H1 (cell line): ENCODE data around the gene DNM2. TPM values are rescaled to one million over a fixed set of nuclear protein-coding genes. Genes with fewer than 3 reads are reported as not detected.

Source experiments
- TBP ChIP-seq: IDR thresholded peaks from 2 replicates; pipeline ENCODE4 v1.6.1; 2011; ENCODE audit warnings: low read depth, low read length, improper control_type of control experiment
- TCF12 ChIP-seq: IDR thresholded peaks from 2 replicates; pipeline ENCODE4 v1.6.1; 2011; ENCODE audit warnings: low read depth, mild to moderate bottlenecking, low read length
- microRNA counts: library from miRNA; unstranded; fragments of <30 nt; microRNA quantifications from one replicate; lab custom pipeline; 2015
- microRNA-seq, 2 experiments: library from miRNA; unstranded; fragments of <30 nt; microRNA quantifications; one replicate each; pipeline versions ENCODE4 to v1.2.0, GENCODE V29; 2016 to 2020; ENCODE audit warnings: borderline microRNAs expressed in 2 of 2, borderline number of aligned reads in 2 of 2, borderline replicate concordance in 1 of 2
- polyA plus RNA-seq, 7 experiments: library from polyadenylated mRNA; depleted of rRNA in 3 of 7; stranded (reverse) in 5 of 7; unstranded in 2 of 7; fragments of >200 nt in 5 of 7; fragments of 200-250 nt in 2 of 7; gene quantifications; 1 replicate in 5 of 7; 2 replicates in 1 of 7; 4 replicates in 1 of 7; pipeline versions ENCODE4 v1.2.1 to v1.2.3, GENCODE V29; 2011 to 2013; ENCODE audit warnings: missing spikeins in 2 of 7, mixed read lengths in 2 of 7
- small RNA-seq: library from polyadenylated mRNA; stranded (forward); fragments of <200 nt; extraction: miRNeasy Mini kit (QIAGEN cat#:217004); gene quantifications from one replicate; pipeline ENCODE3, GENCODE V24; 2013; ENCODE audit not compliant: insufficient read depth
- total RNA-seq: library from RNA; stranded (reverse); fragmentation: NEBNext Ultra II Directional; extraction: Animal tissue kit (Norgen Biotek cat#: 25700); gene quantifications from 2 replicates; pipeline ENCODE4 v1.2.1, GENCODE V29; 2021
- TF ChIP-seq, protein P1 (sequence below): IDR thresholded peaks from 2 replicates; pipeline ENCODE4 v1.6.1; 2012; ENCODE audit warnings: low read length, inconsistent platforms

DNM2 gene
- total and polyA plus RNA-seq, 2 of the 8 experiments (the other 6 are each of a cell fraction or from before 2014, with no cell fraction given), result 61.9 to 120 TPM

DNA sequence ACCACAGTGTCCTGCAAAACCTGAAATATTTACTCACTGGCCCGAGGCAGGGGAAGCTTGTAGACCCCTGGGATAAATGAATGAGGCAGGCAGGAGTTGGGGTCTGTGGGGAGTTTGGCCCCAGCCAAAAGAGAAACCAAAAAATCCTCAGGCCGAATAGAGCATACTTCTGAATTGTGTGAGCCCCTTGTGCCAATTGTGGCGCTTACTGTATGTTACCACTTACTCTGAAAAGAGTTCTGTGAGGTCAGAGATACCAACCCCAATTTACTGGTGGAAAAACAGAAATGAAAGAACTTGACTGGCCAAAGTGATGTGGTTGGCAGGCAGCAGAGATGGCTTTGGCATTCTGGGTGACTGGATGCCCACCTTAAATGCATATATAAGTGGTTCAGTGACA is 160.4 kb downstream of the DNM2 start (continued):
- TF ChIP-seq, protein P1, sequence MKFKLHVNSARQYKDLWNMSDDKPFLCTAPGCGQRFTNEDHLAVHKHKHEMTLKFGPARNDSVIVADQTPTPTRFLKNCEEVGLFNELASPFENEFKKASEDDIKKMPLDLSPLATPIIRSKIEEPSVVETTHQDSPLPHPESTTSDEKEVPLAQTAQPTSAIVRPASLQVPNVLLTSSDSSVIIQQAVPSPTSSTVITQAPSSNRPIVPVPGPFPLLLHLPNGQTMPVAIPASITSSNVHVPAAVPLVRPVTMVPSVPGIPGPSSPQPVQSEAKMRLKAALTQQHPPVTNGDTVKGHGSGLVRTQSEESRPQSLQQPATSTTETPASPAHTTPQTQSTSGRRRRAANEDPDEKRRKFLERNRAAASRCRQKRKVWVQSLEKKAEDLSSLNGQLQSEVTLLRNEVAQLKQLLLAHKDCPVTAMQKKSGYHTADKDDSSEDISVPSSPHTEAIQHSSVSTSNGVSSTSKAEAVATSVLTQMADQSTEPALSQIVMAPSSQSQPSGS, result no peak
- TF ChIP-seq TCF12 (no peak), TBP (no peak)

MicroRNAs within 50 kb of the gene (microRNA counts, 767-probe panel; counts per million panel counts)
- microRNA hsa-miR-638 (lab: Ali Mortazavi, UCI), result 879 counts per million, percentile 95 among the panel's probes with 10 or more counts

Small RNA genes within 50 kb of the gene (microRNA-seq; reads per million reads assigned to microRNA genes)
- gene MIR199A1 (0 reads per million in 2 experiments), gene MIR4748 (0 to 0.20 reads per million in 2 experiments), gene MIR638 (0 reads per million in 2 experiments), gene MIR6793 (0 reads per million in 2 experiments)

Small RNA genes within 50 kb of the gene (small RNA-seq; reads per million reads assigned to genes)
- gene MIR199A1 (not detected), gene MIR4748 (not detected), gene MIR638 (not detected), gene MIR6793 (not detected)

Other genes starting within 250 kb of the DNM2 start
- 80.6 and 82.0 TPM in 2 replicates for gene KEAP1, start 214.7 kb upstream of the DNM2 start, total RNA-seq
- gene KEAP1, start 214.7 kb upstream of the DNM2 start, polyA plus RNA-seq (2011; rRNA removed), result 106 and 117 TPM in 2 replicates
- gene S1PR5, start 200.6 kb upstream of the DNM2 start, total RNA-seq, result 8.6 and 8.7 TPM in 2 replicates
- 2.4 and 3.6 TPM in 2 replicates for gene S1PR5, start 200.6 kb upstream of the DNM2 start, polyA plus RNA-seq (2011; rRNA removed)
- 43.7 and 51.4 TPM in 2 replicates for gene ATG4D, start 174.2 kb upstream of the DNM2 start, total RNA-seq
- 39.6 and 68.7 TPM in 2 replicates for gene ATG4D, start 174.2 kb upstream of the DNM2 start, polyA plus RNA-seq (2011; rRNA removed)
- 45.2 and 50.1 TPM in 2 replicates for gene KRI1, start 152.1 kb upstream of the DNM2 start, total RNA-seq
- gene KRI1, start 152.1 kb upstream of the DNM2 start, polyA plus RNA-seq (2011; rRNA removed), result 14.2 and 19.4 TPM in 2 replicates
- gene CDKN2D, start 149.1 kb upstream of the DNM2 start, total RNA-seq, result 2.6 and 3.0 TPM in 2 replicates
- gene CDKN2D, start 149.1 kb upstream of the DNM2 start, polyA plus RNA-seq (2011; rRNA removed), result 4.0 and 4.2 TPM in 2 replicates
- 140 and 141 TPM in 2 replicates for gene AP1M2, start 130.8 kb upstream of the DNM2 start, total RNA-seq
- 161 and 205 TPM in 2 replicates for gene AP1M2, start 130.8 kb upstream of the DNM2 start, polyA plus RNA-seq (2011; rRNA removed)
- 118 and 120 TPM in 2 replicates for gene SLC44A2, start 92.5 kb upstream of the DNM2 start, total RNA-seq
- gene SLC44A2, start 92.5 kb upstream of the DNM2 start, polyA plus RNA-seq (2011; rRNA removed), result 105 and 113 TPM in 2 replicates
- 675 and 695 TPM in 2 replicates for gene ILF3, start 63.7 kb upstream of the DNM2 start, total RNA-seq
- 291 and 412 TPM in 2 replicates for gene ILF3, start 63.7 kb upstream of the DNM2 start, polyA plus RNA-seq (2011; rRNA removed)
- 61.1 and 61.6 TPM in 2 replicates for gene QTRT1, start 16.6 kb upstream of the DNM2 start, total RNA-seq
- gene QTRT1, start 16.6 kb upstream of the DNM2 start, polyA plus RNA-seq (2011; rRNA removed), result 94.2 and 126 TPM in 2 replicates
- gene TMED1, start 118.1 kb downstream of the DNM2 start, total RNA-seq, result 26.2 and 26.9 TPM in 2 replicates
- 31.9 and 41.7 TPM in 2 replicates for gene TMED1, start 118.1 kb downstream of the DNM2 start, polyA plus RNA-seq (2011; rRNA removed)
- 0.27 TPM in 1 of 2 replicates, not detected in the other for gene C19orf38, start 130.3 kb downstream of the DNM2 start, total RNA-seq
- gene C19orf38, start 130.3 kb downstream of the DNM2 start, polyA plus RNA-seq (2011; rRNA removed), result 0.53 and 0.77 TPM in 2 replicates
- gene CARM1, start 153.5 kb downstream of the DNM2 start, total RNA-seq, result 134 and 136 TPM in 2 replicates
- gene CARM1, start 153.5 kb downstream of the DNM2 start, polyA plus RNA-seq (2011; rRNA removed), result 164 and 270 TPM in 2 replicates
- gene YIPF2, start 210.6 kb downstream of the DNM2 start, total RNA-seq, result 47.5 and 48.3 TPM in 2 replicates
- gene YIPF2, start 210.6 kb downstream of the DNM2 start, polyA plus RNA-seq (2011; rRNA removed), result 112 and 151 TPM in 2 replicates
- gene TIMM29, start 210.7 kb downstream of the DNM2 start, total RNA-seq, result 22.5 and 24.0 TPM in 2 replicates
- gene TIMM29, start 210.7 kb downstream of the DNM2 start, polyA plus RNA-seq (2011; rRNA removed), result 15.9 and 24.2 TPM in 2 replicates
- gene SMARCA4, start 243.0 kb downstream of the DNM2 start, total RNA-seq, result 263 TPM in 2 replicates
- 86.4 and 137 TPM in 2 replicates for gene SMARCA4, start 243.0 kb downstream of the DNM2 start, polyA plus RNA-seq (2011; rRNA removed)